Pancreas (tissue), 10 donors: ENCODE measurements around the gene OR52E1. TPM values are rescaled to one million over a fixed set of nuclear protein-coding genes. Genes with fewer than 3 reads are reported as not detected.

Experiments
- ATAC-seq, 4 donors: fragments of 200-7000 bp; cut with Tn5 transposase; one replicate each; pipeline versions ENCODE4 v1.8.0 to v1.9.1; 2020; ENCODE audit warnings: mild to moderate bottlenecking in 4 of 4, moderate library complexity in 4 of 4
- DNase-seq, 6 donors: peaks; one replicate each; pipeline ENCODE4 v3.0.0-alpha.2; 2020
- FAIRE-seq: peaks from 2 replicates; lab custom pipeline; 2012; peaks lifted over from hg19 to GRCh38; lab: Jason Lieb, UNC
- H3K27ac ChIP-seq, 4 donors: fragments of 200-600 bp; sonication (generic); 1 replicate in 3 of 4; 2 replicates in 1 of 4; pipeline versions ENCODE4 v1.5.0 to v1.8.0; 2020
- H3K27me3 ChIP-seq, 4 donors: fragments of 200-600 bp; one replicate each; pipeline ENCODE4 v1.8.0; 2021
- H3K36me3 ChIP-seq, 3 donors: fragments of 200-600 bp; sonication (generic) in 1 of 3; one replicate each; pipeline versions ENCODE4 v1.5.0 to v1.8.0; 2020 to 2021
- H3K4me1 ChIP-seq, 3 donors: fragments of 200-600 bp; one replicate each; pipeline ENCODE4 v1.8.0; 2021
- H3K4me3 ChIP-seq, 4 donors: fragments of 200-600 bp; sonication (generic) in 2 of 4; one replicate each; pipeline versions ENCODE4 v1.5.0 to v1.8.0; 2020 to 2021
- H3K9me3 ChIP-seq, 4 donors: fragments of 200-600 bp; one replicate each; pipeline ENCODE4 v1.8.0; 2021
- WGBS, 2 donors: extraction: QIAGEN DNeasy Blood & Tissue Kit; methylation state at CpG; one replicate each; pipeline ENCODE4 v1.1.7; 2013; 5-methylcytosine and 5-hydroxymethylcytosine counted together
- intact Hi-C, 3 donors: fragments of 100-400 bp; cut with DNase I; formaldehyde crosslinking; loops; one replicate each; pipeline versions ENCODE4 v1.11.1 to v1.14.2; 2022
- polyA plus RNA-seq, 2 donors: library from polyadenylated mRNA; stranded (reverse); fragments of 200-250 nt; gene quantifications; one replicate each; pipeline ENCODE4 v1.2.3, GENCODE V29; 2013
- total RNA-seq, 6 donors: library from RNA; stranded (reverse); fragmentation: NEBNext Ultra II Directional in 4 of 6; extraction: Animal tissue kit (Norgen Biotek cat#: 25700) in 4 of 6; gene quantifications; one replicate each; pipeline versions ENCODE4 v1.2.1 to v1.2.4, GENCODE V29; 2021 to 2023
- TF ChIP-seq, protein P1 (sequence below), 4 donors: fragments of 200-600 bp; sonication (generic) in 3 of 4; IDR thresholded peaks; one replicate each; pipeline versions ENCODE4 v1.5.0 to v1.8.0; 2021; ENCODE audit warnings: antibody characterized with exemption in 4 of 4
- donor health status: healthy with polysubstance abuse.
- donor health status: DM: no; HTN: no; CAD: no; lungs with moderate emphysema.
- donor health status: DM: no; HTN: no; CAD: no.
- donor health status: control.
- donor health status: control.
- donor health status: Bipolar disorder and iron deficiency.
- donor health status: DM: yes; HTN: yes; CAD: no.
- donor health status: DM: no; HTN: no; CAD: no.
- donor health status: DM: no; HTN: no; CAD: no.
- donor health status: DM: yes; HTN: yes; CAD: no.

OR52E1 gene
- total and polyA plus RNA-seq, 8 donors: not detected

DNA sequence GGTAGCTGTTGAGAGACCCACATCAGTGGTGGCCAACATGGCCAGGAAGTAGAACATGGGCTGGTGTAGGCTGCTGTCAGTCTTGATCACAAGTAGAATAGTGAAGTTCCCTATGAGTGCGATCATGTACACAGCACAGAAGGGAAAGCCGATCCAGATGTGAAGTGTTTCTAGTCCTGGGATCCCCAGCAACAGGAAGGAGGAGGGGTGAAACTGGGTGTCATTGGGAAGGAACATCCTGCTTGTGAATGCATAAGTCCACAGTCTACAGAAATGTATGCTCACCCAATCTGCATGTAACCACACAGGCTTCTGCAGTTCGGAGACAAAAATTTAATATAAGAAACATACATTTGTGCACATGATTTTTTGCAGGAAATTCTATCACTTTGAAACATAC, 10.0 kb upstream of the OR52E1 start, which contains the start of gene OR52E2:
OR52E2 (minus strand) TSS at position 237 of the 400 bp plus-strand sequence; CDS start at position 237, 0 bp downstream.
- no peaks in the 10 kb centered on the region for H3K9me3 ChIP-seq
- DNase-seq (no peak), FAIRE-seq (no peak), ATAC-seq (no peak)
- H3K27ac ChIP-seq: no peak within 1 kb of the TSS
- no peaks in the 10 kb centered on the region for H3K36me3 ChIP-seq
- TF ChIP-seq, protein P1, sequence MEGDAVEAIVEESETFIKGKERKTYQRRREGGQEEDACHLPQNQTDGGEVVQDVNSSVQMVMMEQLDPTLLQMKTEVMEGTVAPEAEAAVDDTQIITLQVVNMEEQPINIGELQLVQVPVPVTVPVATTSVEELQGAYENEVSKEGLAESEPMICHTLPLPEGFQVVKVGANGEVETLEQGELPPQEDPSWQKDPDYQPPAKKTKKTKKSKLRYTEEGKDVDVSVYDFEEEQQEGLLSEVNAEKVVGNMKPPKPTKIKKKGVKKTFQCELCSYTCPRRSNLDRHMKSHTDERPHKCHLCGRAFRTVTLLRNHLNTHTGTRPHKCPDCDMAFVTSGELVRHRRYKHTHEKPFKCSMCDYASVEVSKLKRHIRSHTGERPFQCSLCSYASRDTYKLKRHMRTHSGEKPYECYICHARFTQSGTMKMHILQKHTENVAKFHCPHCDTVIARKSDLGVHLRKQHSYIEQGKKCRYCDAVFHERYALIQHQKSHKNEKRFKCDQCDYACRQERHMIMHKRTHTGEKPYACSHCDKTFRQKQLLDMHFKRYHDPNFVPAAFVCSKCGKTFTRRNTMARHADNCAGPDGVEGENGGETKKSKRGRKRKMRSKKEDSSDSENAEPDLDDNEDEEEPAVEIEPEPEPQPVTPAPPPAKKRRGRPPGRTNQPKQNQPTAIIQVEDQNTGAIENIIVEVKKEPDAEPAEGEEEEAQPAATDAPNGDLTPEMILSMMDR (IDR thresholded peaks at IDR 0.05): no peak
- peaks cover 0 to 10% (median 0%) of the 10 kb centered on the region in 4 donors for H3K27me3 ChIP-seq
- H3K4me1 ChIP-seq: no peaks in the 10 kb centered on the region
- 79 to 84% methylated on average over 3 of the region's 3 CpGs for WGBS, 2 donors
- intact Hi-C loops: no loop called here
- H3K4me3 ChIP-seq: no peak within 1 kb of the TSS

DNA sequence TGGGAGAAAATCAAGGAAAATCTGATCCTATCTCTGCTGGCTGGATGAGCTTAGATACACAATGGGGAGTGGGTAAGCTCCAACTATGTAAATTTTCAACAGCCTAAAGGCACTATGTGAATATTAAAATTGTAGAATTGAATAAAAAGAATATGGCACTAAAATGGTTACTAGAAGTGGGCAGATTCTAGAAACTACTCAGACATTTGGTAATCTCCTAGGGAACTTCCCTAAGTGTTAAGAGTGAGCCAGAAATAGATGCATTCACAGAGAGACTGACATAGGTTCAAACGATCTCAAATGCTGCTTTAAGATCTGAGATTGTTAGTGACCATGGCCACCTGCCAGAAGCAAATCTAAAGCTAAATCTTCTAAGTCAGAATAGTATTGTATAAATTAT, 4.3 kb upstream of the OR52E1 start:
- Histone ChIP-seq H3K4me1 (no peaks in the 10 kb centered on the region), H3K36me3 (no peaks in the 10 kb centered on the region), H3K27me3 (no peaks in the 10 kb centered on the region), H3K4me3 (no peak overlapping the region), H3K27ac (no peak overlapping the region), H3K9me3 (no peaks in the 10 kb centered on the region)
- WGBS, 2 donors: 21 to 32% methylated on average over 1 of the region's 1 CpG
- no peak for ATAC-seq
- DNase-seq: no peak
- TF ChIP-seq, protein P1 (IDR thresholded peaks at IDR 0.05): no peak
- intact Hi-C loops: no loop called here
- FAIRE-seq: no peak

GRCh38 chr11:5071799-5072198, 2.4 kb downstream of the OR52E1 start:
- FAIRE-seq: no peak
- TF ChIP-seq, protein P1 (IDR thresholded peaks at IDR 0.05): no peak
- H3K27me3 ChIP-seq: no peaks in the 10 kb centered on the region
- no peaks in the 10 kb centered on the region for H3K4me1 ChIP-seq
- DNase-seq: no peak
- intact Hi-C loops: no loop called here
- H3K27ac ChIP-seq: no peak overlapping the region
- ATAC-seq: no peak
- 49 to 53% methylated on average over 3 of the region's 3 CpGs for WGBS, 2 donors
- H3K36me3 ChIP-seq: no peaks in the 10 kb centered on the region
- H3K4me3 ChIP-seq: no peak overlapping the region
- no peaks in the 10 kb centered on the region for H3K9me3 ChIP-seq

GRCh38 chr11:5081405-5081804, 12.0 kb downstream of the OR52E1 start:
- TF ChIP-seq, protein P1 (IDR thresholded peaks at IDR 0.05): no peak
- 45 to 69% methylated on average over 2 of the region's 2 CpGs for WGBS, 2 donors
- Histone ChIP-seq H3K9me3 (no peaks in the 10 kb centered on the region), H3K4me1 (no peaks in the 10 kb centered on the region), H3K36me3 (no peaks in the 10 kb centered on the region), H3K27ac (no peak overlapping the region), H3K27me3 (no peaks in the 10 kb centered on the region), H3K4me3 (no peak overlapping the region)
- no peak for ATAC-seq
- intact Hi-C loops: no loop called here
- DNase-seq: no peak
- no peak for FAIRE-seq

DNA sequence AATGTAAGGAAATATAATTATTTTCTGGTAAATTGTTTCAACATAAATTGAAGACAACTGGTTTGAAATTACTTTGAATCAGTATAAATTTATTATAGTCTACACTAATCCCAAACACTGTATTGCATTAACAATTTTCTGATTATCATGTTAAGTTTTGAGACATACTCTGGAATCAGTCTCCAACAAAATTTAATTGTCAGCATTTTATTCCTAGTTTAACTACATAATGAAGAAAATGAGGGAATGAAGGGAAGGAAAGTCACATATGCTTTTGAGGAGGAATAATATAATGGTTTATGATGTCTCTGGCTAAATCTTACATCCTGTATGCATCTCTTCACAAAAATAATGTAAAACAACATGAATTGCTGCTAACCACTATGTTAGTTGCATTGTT, 14.2 kb downstream of the OR52E1 start:
- Histone ChIP-seq H3K4me1 (no peaks in the 10 kb centered on the region), H3K27ac (no peak overlapping the region), H3K4me3 (no peak overlapping the region), H3K27me3 (no peaks in the 10 kb centered on the region), H3K9me3 (no peaks in the 10 kb centered on the region), H3K36me3 (no peaks in the 10 kb centered on the region)
- DNase-seq (no peak), ATAC-seq (no peak), FAIRE-seq (no peak)
- intact Hi-C loops: no loop called here
- TF ChIP-seq, protein P1 (IDR thresholded peaks at IDR 0.05): no peak
